Measurements from ENCODE around the gene PGAP1.
"Not testable (repeated sequence)": the region's sequence is repeated elsewhere in the genome, so short reads cannot be mapped to it uniquely, and the experiment has no call there.

Gene PGAP1

DNA sequence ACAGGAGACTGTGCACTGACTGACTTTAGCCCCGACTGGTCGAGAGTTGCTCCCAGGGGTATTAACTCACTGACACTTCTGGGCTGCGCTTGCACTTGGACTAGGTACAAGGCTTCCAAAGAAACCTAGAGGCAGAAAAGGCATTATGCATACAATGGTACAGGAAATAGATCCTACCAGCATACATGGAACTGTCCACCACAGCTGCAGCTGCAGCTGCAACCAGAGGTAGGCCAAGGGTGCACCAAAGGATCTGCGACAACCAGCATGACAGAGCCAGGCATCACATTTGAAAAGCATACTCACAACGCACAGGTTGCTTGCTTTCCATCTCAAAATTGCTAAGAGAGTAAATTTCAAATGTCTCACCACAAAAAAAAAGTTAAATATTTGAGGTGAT is 22.6 kb upstream of the PGAP1 start:
- no peak for DNase-seq

DNA sequence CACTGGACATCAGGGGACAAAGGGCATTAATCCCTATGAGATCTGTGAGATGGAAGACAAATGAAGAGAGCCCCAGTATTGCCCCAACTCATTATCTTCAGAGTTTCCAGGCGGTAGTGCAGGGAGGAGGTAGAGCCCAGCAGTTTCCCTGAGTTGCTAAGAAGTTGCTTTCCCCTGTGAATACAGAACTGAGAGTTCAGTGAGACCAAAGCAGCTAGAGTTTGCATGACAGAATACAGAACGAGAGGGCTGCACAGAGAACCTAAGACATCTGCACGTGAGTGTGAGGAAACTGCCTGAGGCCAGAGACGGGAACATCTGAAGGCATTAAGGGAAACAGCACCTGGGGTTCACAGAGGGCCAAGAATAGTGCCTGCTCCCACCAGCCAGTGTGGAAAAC is 18.1 kb upstream of the PGAP1 start:
- no peak for DNase-seq

DNA sequence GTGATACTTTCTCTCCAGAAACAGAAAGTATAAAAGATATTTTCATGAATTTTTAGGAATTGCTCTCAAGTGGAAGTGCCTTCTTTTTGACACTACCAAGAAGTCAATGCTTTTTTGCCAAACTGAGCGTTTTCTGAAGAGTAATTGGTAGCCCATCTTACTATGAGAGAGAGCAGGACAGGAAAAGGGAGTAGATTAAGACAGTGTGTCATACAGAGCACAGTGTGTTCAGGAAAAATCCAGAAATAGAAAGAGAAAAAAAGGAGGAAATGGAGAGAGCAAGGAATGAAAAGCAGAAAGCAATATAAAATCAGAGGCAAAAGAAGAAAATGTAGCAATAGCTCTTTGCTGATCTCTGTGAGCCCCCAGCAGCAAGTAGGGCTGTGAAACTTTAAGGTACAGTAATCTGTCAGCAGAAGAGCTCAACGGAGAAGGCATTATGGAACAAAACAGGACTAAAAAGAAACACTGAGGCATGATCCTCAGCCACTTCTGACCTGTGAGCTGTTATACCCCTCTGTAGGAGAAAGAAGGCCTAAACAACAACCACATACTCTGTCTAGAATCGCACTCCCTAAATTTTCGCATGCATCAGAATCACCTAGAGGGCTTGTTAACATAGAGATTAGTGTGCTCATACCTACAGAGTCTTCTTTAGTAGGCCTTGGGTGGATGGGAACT is 15.0 kb upstream of the PGAP1 start:
- DNase-seq: no peak

DNA sequence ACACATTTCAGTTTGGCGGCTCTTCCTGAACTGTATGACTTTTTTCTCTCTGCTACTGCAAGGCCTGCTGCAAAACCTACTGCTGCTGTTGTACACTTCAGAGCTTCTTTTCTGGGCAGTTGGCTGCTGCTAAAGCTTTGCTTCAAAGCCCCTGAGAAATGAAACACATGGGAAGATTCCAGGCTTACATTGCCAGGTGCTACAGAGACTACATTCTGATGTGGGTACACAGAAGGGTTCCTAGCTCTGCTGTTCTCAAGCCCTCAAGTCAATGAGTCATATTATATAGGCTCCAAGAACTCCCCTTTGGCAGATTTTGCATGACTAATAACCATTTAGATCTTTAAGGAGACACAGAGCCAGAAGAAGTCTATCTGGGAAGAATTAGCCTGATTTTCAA is 12.9 kb upstream of the PGAP1 start:
- DNase-seq: no peak

DNA sequence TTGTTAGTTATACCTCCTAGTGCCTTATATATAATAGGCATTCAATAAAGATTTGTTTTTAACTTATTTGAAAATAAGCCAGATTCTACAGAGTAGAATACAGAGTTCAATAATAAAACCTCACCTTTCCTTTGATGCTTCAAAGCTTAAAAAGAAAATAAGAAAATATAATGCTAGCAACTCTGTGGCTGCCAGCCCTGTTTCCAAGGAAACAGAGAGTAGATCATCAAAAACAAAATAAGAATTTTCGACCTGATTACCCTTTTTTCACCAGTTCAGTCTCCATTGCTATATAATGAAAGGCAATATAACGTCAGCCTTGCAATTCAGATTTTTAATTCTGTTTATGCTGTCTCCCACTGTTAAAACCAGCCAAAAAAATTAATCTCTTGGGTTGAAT is 8.9 kb upstream of the PGAP1 start:
- DNase-seq: no peak

DNA sequence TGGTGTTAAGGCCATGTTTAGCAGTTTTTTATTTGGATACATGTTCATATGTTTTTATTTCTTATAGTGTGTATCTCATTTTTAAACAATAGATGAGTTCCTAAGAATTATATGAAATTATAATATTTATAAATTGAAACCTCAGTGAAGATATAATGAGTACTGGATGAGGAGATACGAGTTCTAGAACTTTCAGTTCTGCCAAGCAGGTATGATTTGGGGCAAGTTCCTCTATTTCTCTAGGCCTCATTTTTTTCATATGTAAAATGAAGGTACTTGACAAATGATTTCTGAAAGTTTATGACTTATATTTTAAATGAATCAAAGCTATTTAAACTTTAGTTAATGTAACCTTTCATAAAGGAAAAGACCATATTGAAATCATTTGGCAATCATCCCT is 8.2 kb upstream of the PGAP1 start:
- no peak for DNase-seq

DNA sequence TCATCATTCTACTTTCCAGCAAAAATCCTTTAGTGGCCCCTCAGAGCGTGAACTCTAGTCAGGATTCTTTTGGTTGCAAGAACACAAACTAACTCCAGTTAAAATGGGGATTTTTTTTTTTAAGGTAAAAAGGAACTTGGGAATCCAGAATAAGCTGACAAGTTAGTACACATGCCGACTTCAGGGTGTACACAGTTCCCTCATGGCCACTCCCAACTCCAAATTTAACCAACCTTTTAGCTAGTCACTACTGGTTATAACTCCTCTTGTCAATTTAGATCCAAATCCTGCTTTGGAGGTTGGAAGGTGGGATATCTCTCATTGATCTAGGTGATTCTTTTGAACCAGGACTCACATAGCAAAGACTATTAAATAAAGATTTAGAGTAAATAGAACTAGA is 5.0 kb upstream of the PGAP1 start:
- DNase-seq: no peak

DNA sequence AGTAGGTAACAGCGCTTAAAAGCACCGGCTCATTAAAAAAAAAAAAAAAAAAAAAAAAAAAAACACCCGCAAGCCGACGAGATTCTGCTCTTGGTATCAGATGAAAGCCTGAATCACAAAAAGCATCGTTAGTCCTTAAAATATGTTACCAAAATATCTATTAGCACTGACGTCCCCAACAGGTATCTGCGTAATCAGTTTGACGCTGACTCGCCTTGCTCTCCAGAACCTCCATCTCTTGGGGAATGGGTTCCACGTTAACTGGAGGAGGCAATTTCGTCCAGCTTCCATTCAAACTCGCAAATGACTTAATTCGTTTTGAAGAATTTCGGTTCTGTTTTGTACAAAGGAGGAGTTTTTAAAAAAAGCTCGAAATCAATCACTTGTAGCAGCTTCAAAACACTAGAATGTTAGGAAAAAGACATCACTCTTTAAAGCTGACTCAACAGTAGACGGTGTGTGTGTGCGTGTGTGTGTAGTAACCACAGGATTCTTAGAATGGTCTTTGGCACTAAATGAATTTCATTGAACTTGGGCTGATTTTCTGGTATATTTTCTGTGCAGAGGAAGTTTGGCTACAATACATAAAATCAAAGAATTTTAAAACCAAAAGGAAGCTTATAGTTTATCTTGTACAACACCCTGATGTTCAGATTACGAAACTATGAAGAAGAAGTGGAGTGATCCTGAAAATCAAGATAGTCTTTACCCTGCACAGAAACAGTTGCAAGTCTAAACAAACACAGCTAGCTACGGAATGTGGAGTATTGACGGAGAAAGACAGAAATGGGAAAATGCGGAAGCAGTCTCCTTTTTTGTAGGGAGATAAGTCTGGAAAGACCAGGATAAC is 1.1 kb upstream of the PGAP1 start:
- DNase-seq: peak; percentile 65

DNA sequence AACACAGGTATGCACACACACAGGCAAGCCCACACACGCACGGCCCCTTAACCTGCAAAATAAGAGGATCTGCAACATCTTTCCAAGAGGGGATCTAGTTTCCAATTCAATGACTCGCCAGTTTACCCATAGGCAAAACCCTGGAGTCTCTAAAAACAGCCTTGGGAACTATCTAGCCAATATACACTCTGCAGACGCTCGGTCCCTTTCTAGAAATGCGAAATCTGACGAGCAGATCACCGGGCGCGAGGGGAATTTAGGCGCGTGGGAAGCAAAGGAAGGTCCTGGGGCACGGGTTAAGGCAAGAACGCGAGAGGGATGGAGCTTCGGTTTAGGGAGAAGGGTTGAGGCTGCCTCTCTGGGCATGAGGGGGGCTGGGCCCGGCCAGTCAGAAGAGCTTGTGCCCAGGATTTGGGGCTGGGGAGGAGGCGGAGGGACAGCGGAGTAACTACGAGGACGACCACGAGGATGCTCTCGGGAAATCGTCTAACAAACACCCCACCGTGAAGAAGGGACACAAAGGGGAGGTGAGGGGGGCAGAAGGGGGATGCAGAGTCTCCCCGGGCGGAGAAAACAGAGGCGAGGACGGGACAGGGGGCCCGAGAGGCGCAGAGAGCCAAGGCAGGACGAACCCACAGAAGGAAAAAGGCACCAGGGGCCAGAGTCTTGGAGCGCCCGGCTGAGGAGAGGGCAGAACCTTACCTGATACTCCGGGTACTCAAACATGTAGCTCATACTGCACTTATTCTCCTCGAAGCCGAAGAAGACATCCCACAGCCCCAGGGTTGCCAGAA is 542 bp downstream of the PGAP1 start:
- DNase-seq: no peak

DNA sequence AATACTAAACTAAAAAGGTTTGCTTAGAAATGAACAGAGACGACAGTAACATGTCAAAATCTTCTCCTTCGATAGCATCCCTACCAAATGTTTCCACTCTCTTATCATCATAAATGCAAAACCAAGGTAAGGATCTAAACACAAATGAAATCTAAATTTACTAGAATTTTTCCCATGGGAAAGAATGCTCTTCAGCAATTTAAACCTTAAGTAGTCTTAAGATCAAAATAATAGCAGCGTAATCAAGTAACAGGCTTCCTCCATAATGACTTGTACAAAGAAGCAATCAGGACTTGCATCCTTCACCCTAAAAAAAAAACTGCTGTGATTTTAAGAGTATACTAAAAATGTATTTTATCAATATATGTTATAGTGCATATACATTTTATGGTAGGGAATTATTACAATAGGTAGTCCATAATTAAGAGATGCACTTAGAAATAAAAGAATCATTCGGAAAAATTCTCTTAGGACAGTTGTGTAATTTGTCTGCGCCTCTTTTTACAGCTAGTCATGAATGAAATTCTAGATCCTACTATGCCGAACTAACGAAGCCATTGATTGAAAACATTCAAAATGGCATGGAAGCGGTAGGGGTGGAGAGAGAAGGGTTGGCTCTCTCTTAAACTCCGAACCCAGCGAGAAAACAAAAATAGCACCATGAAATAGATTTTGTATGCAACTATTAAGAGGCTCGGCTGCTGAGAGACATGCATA is 1.3 kb downstream of the PGAP1 start:
- peak; percentile 38 for DNase-seq

DNA sequence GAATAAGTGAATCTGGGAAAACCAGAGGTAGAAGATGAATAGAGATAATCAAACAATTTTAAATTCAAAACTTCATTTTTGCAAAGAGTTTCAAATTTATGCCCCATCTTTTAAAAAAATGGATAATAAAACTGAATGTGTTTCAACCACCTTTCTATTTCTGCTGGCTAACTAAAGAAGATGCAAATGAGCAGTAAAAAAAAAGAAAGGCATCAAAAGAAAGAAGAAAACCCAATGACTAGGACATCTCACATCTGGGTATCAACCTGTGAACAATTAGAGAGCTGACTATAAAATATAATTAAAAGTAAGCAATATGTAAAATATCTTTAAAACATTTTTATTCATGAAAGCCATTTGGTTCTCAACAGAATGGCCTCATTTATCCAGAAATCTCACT is 2.5 kb downstream of the PGAP1 start:
- no peak for DNase-seq

DNA sequence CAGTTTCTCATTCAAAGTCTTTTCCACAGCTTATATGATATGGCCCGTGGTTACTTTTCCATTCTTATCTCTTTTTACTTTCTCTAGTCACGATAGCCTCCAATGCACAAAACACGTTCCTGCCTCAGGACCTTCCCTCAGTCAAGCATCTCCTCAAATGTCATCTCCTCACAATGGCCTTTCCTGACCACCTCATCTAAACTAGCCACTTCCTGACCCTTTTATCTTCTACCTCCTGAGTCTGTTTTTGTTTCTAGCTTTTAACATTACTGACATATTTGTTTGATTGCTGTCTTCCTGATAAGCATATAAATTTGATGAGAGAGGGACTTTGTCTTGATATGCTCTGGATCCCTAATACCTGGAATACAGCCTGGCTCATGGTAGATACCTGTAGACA is 7.6 kb downstream of the PGAP1 start:
- DNase-seq: no peak

DNA sequence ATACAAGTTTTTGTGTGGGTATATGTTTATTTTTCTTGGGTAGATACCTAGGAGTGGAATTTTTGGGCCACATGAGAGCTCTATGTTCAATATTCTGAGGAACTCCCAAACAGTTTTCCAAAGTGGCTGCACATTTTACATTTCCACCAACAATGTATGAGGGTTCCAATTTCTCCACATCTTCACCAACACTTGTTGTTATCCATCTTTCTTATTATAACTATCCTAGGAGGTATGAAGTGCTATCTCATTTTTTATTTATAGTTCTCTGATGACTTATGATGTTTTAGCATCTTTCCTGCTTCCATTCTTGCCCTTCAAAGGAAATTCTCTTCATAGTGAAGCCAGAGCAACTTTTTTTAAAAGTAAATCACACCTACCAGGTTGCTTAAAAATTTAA is 8.7 kb downstream of the PGAP1 start:
- DNase-seq: no peak

DNA sequence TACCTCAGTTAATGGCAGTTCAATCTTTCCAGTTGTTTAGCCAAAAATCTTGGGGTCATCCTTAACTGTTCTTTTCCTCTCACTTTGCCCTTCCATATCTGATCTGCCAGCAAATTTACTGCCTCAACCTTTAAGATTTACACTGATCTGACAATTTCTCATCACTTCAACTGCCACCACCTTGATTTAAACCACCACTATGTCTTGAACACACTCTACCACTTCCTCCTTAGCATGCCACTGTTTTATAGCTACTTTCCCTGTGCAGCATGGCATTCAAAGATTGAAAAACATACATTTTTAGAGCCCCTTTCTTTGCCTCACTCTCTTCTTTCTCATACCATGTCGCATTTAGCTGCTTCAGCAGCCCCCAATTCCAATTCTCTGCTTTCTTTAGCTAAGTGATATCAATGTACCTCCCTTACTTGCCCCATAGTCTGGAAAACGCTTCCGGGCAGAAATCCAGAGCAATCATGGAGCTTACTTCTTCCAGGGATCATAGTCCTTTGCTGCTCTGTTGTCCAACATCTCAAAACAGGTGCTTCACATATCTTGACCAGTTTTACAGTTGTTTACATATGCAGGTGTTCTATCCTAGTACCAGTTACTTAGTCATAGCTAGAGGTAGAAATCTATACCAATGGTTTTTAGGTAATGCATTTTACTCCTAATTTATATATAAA is 10.9 kb downstream of the PGAP1 start:
- DNase-seq: no peak

DNA sequence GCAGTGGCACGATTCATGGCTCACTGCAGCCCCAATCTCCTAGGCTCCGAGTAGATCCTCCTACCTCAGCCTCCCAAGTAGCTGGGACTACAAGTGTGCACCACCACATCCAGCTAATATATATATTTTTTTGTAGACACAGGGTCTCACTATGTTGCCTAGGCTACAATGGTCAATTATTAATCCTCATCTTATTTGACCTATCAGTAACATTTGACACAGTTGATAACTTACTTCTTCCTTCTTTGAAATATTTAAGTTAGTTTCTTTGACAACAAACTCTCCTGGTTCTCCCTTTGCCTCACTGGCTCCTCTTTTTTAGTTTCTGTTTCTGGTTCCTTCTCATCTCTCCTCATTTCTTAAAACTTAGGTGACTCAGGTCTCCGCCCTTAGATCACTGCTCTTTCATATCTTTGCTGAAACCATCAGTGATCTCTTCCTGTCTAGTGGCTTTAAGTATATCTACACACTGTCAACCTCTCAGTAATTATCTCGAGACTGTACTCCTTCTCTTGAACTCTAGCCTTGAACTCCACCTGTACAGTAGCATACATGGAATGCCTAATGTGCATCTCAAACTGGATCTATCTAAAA is 11.5 kb downstream of the PGAP1 start:
- no peak for DNase-seq

DNA sequence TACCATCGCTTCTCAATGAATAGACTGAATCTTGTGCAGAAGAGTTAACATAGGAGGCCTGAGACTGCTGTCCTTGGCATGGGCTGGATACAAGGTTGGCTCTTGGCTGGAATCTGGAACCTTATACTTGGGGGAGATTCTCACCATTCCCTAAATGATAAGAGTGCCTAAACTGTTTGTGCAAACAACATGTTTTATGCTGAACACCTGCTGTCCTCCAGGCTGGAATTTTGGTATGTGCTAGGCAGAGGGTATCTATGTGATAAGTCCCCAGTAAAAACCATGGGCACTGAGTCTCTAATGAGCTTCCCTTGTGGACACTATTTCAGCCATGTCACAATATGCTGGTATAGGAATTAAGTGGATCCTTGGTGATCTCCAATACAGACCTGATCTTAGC is 12.8 kb downstream of the PGAP1 start:
- no peak for DNase-seq

DNA sequence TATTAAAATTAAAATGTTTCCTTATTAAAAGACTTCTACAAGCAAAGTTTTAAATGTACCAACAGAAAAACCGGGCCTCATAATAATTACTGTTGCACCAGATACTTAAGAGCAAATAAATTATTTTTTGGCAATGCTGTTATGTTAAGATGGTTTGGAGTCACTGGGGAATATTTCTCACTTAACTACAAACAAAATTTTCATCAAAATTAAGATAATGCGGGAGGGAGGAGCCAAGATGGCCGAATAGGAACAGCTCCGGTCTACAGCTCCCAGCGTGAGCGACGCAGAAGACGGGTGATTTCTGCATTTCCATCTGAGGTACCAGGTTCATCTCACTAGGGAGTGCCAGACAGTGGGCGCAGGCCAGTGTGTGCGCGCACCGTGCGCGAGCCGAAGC is 21.1 kb downstream of the PGAP1 start:
- DNase-seq: not testable (repeated sequence)

DNA sequence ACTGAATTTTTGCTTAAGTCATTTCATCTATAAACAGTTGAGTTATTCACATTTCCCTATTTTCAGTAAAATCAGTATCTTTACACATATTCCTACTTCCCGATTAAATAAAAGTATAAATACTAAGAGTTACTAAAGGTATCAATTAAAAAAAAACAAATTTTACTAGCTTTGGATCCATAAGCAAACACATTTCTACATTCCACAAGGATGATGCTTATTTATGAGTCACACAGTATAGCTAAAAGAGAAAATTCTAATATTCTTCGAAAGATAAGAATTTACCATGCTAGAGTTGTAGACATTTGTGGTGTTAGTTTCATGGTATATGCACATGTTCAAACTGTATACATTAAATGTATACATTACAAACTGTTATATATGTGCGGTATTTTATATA is 23.7 kb downstream of the PGAP1 start:
- no peak for DNase-seq

DNA sequence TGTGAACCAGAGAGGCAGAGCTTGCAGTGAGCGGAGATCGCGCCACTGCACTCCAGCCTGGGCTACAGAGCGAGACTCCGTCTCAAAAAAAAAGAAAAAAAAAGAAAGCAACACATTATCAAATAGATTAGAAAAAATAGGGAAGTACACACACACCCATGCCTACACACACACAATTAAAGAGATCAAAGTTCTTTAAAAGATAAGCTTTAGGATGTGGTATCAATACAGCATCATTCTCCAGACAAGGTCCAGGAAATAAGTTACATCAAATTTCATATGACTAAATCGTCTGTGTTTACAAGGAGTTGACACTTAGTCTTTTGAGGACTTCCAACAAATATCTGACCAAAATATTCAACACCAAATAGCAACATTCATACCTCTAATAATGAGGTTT is 25.7 kb downstream of the PGAP1 start:
- no peak for DNase-seq

DNA sequence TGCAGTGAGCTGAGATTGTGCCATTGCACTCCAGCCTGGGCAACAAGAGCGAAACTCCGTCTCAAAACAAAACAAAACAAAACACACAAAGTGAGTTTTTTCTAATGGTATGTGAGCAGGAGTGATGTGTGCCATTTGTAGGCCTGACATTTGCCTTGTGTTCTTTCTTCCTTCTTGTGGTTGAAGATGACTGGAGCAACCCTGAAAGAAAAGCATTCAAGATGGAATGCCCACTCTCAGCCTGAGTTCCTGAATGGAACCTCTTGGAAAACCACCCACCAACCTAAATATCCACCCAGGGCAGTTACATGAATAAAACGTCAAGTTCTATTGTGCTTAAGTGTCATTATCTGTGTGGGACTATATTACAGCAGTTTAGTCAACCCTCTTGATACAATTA is 26.5 kb downstream of the PGAP1 start:
- no peak for DNase-seq

DNA sequence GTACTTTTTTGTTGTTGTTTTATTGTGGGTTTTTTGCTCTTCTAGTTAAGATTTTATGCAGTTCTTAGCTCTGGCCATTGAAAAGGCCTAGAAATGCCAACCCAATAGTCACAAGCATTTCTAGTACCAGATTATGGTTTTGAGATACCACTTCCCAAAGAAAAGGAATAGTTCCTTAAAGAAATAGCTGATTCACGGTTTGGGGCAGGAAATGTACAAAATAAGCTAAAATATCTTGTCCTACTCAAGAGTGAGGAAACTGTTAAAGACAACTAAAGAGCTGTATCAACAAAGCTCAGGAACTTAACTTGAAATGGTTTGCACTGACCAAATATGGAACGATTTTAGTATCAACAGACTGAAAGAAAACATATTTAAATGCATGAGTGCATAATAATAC is 35.4 kb downstream of the PGAP1 start:
- no peak for DNase-seq

DNA sequence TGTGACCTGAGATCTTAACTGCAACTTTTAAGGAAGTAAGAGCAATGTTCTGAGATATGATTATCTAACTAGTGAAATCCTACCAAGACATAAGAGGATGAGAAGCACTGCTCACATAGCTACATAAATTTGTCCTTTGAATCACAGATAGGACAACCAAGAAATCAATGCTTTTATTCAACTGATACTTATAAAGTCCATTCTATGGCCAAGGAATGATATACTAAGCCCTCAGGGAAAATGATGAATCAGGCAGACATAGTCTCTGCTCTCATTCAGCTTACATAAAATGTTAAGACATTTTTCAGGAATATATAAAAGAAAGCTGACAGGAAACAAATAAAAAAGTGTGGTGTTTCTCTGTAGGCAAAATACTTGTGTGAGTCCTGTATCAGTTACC is 39.1 kb downstream of the PGAP1 start:
- DNase-seq: no peak

All from kidney glomerular epithelial cell (primary cell).